Stimulated activated CD8-positive, alpha-beta memory T cell treated with anti-CD3 and anti-CD28 coated beads, Interleukin-12 subunit alpha, Interleukin-12 subunit beta, amount 100 ng/mL, for 1 hour (primary cell): ENCODE measurements around the gene TACR3.
"Not testable (repeated sequence)": the region's sequence is repeated elsewhere in the genome, so short reads cannot be mapped to it uniquely, and the experiment has no call there.

Source experiments
- DNase-seq: peaks from one replicate; pipeline ENCODE4 v3.0.0-alpha.2; 2020; ENCODE audit warnings: low read depth

The TACR3 gene

GRCh38 chr4:103719830-103720207 lies at the start of gene TACR3:
TACR3 (minus strand) TSS chr4:103719985; CDS start chr4:103719675, 310 bp downstream.
- no peak for DNase-seq

GRCh38 chr4:103757631-103758030 lies 37.8 kb upstream of the TACR3 start:
- no peak for DNase-seq

DNA sequence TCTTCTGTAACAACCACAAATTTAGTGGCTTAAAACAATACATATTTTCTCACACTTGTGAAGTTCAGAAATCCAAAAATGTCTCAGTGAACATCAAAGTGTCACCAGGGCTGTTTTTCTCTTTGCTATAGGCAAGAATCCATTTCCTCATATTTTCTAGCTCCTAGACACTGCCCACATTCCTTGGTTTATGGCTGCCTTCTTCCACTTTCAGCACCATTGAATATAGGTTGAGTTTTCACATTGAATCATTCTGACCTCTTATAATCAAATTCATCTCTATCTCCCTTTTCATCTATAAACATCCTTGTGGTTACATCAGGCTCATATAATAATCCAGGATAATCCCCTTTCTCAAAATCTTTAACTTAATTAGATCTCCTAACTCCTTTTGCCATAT lies 37.0 kb upstream of the TACR3 start:
- no peak for DNase-seq

DNA sequence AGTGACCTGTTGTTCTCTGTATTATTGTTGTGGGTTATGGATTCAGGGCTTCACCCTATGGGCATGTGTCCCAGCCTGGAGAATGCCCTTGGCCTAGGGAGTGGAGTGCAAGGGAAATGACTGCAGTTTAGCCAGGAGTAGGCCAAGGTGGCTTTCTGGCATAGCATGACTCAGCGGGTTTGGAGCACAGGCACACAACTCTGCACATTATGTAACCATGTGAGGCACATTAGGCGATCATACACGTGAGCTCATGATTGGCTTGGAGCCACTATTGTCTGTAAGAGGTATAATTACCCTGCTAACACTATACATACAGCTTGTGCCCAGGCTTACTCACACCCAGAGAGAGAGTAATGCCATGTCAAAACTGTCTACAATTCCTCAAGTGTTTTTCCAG lies 35.1 kb upstream of the TACR3 start:
- no peak for DNase-seq

- no peak for DNase-seq
Measured at GRCh38 chr4:103753868-103754653, 34.3 kb upstream of the TACR3 start.

DNA sequence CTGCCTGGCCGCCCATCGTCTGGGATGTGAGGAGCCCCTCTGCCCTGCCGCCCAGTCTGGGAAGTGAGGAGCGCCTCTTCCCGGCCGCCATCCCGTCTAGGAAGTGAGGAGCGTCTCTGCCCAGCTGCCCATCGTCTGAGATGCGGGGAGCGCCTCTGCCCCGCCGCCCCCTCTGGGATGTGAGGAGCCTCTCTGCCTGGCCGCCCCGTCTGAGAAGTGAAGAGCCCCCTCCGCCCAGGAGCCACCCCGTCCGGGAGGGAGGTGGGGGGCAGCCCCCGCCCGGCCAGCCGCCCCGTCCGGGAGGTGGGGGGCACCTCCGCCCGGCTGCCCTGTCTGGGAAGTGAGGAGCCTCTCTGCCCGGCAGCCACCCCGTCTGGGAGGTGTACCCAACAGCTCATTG lies 3.4 kb upstream of the TACR3 start:
- DNase-seq = not testable (repeated sequence)

GRCh38 chr4:103721251-103721650 lies 1.5 kb upstream of the TACR3 start:
- no peak for DNase-seq

- DNase-seq = no peak
Measured at GRCh38 chr4:103720661-103721060, 876 bp upstream of the TACR3 start.

DNA sequence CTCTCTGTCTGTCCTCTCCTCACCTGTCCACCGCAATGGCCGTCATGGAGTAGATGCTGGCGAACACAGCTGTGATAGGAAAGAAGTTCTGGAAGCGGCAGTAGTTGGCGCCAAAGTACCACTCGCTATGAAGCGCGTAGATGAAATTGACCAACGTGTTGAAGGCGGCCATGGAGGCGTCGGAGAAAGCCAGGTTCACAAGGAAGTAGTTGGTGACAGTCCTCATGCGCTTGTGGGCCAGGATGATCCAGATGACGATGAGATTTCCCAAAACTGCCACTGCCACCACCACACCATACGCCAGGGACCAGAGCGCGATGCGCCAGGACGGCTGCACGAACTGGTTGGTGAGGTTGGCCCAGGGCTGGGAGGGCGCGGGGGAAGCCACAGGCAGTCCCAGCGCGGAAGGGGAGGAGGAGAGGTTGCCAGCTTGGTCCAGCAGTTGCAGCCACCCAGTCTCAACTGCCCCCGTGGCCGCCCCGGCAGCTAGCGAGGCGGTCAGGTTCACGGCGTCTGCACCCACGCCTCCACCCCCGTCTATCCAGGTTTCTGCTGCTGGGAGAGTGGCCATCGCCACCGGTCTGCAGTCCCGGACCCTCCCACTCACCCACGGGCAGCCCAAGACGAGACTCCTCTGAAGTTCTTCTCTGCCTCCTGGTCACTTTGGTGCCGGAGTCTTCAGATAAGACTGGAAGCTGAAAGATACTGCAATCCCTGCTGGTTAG lies 518 bp downstream of the TACR3 start:
- DNase-seq = no peak

- DNase-seq = no peak
Measured at GRCh38 chr4:103692615-103693014, 27.2 kb downstream of the TACR3 start.

DNA sequence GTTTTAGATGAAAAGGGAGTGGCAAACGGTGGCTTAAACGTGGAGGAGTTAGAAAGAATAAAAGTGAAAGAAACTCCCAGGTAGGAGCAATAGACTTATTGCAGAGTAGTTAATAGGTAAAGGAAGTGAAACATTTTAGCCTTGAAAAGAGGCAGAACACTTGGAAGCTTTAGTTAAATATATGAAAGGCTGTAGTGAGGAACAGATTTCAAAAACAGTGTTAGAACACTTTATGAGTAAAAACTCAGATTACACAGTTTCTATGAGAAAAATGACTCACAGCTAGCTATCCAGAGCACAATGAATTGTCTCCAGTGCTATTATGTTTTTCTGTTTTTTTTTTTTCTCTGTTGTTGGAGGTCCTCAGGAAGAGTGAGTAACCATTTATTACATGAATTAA lies 45.8 kb downstream of the TACR3 start:
- no peak for DNase-seq

DNA sequence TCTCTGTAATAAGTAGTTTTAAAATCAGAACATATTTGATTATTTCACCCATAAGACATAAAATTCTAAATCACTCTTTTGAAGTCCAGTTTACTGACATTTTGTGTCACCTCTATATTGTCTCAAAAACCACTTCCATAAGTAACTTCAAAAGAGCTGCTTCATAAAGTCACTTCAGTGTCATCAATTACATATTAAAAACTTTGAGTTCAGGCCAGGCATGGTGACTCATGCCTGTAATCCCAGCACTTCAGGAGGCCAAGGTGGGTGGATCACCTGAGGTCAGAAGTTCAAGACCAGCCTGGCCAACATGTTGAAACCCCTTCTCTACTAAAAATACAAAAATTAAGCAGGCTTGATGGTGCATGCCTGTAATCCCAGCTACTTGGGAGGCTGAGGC lies 53.0 kb downstream of the TACR3 start:
- DNase-seq = not testable (repeated sequence)

- DNase-seq = no peak
Measured at GRCh38 chr4:103664436-103665075, 55.2 kb downstream of the TACR3 start.

- DNase-seq = no peak
Measured at GRCh38 chr4:103648541-103648940, 71.2 kb downstream of the TACR3 start.

DNA sequence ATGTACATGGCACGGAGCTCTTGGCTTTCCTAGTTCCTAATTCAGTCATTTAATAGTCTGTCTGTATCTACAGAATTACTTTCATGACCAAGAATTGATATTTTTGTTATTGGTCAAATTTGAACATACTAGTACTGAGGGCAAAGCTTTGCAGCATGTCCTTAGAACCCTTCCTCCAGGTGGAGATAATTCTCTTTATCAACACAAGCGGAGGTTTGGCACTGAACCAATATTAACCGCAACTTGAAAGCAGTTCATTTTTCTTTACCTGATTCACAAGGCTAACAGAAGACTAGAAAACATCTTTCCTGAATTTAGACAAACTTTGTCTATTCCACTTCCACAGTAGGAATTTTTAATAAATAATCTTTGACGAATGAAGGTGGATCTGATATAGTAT lies 73.8 kb downstream of the TACR3 start:
- DNase-seq = no peak

- DNase-seq = no peak
Measured at GRCh38 chr4:103634236-103634635, 85.5 kb downstream of the TACR3 start.

- no peak for DNase-seq
Measured at GRCh38 chr4:103626296-103626695, 93.5 kb downstream of the TACR3 start.

DNA sequence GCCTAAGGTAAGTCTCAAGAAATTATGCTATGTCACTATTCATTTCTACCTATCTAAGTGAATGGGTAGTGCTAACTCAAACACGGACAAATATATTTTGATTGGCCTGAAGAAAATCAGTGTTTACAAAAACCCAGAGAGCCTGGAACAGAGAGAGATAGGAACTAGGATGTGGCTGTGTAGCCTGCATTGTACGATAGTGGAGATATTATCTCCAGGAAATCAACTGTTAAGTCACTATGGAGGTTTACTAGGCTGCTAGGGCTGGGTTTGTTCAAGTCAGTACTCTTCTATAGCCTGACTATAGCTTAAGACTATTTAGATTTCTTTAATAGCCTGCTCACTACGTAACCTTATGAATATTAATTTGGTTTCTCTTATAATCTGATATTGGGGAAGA lies 127.9 kb downstream of the TACR3 start:
- no peak for DNase-seq

GRCh38 chr4:103567591-103567990 lies 152.2 kb downstream of the TACR3 start:
- no peak for DNase-seq

DNA sequence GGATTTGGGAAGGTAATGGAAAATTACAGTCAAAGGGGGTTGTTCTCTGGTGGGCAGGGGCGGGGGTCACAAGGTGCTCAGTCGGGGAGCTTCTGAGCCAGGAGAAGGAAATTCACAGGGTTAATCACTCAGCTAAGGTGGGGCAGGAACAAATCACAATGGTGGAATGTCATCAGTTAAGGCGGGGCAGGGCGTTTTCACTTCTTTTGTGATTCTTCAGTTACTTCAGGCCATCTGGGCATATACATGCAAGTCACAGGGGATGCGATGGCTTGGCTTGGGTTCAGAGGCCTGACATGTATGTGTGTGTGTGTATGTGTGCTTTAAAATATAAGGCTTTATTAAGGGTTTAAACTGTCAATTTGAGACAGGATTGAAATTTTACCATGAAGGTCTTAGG lies 160.6 kb downstream of the TACR3 start:
- not testable (repeated sequence) for DNase-seq
